ENCODE data around the gene GPRC5C. TPM values are rescaled to one million over a fixed set of nuclear protein-coding genes. Genes with fewer than 3 reads are reported as not detected.

The GPRC5C gene
- total and polyA plus RNA-seq, 2 of the 13 experiments (the other 11 are each of a cell fraction or from before 2014, with no cell fraction given) = 85.6 to 300 TPM

GRCh38 chr17:74432424-74432690 is 469 bp downstream of the GPRC5C start:
- ATAC-seq (no peak), DNase-seq (ENCODE audit: low spot score) (no peak), FAIRE-seq (no peak)
- Histone ChIP-seq H3K4me2 (ENCODE audit: low read depth, low read length) (peak overlapping the region; percentile 89), H3K4me3 (replicated peaks in 1 of 3; ENCODE audit: insufficient read depth in 1 of 3, low read depth in 2 of 3, low read length in 3 of 3) (peak overlapping the region; percentile 82 to 94 (median 89)), H3K9me3 (ENCODE audit: low read length) (0 out of 2 replicates have a peak, but pooled peaks cover under 1% of the 10 kb centered on the region), H4K20me1 (ENCODE audit: insufficient read depth, low read length) (peaks cover 35% of the 10 kb centered on the region), H3K27me3 (ENCODE audit: control insufficient read depth in 1 of 2, insufficient read depth in 2 of 2, low read length in 2 of 2) (no peaks in the 10 kb centered on the region; a peak in 1 of 5 replicates), H3K79me2 (ENCODE audit: insufficient read depth, low read length) (peaks cover 62% of the 10 kb centered on the region), H3K36me3 (replicated peaks in 1 of 2; ENCODE audit: control insufficient read depth in 1 of 2, insufficient read depth in 2 of 2, low read length in 2 of 2) (no peaks in the 10 kb centered on the region; a peak in 2 of 5 replicates), H3K4me1 (ENCODE audit: insufficient read depth, low read length) (peaks cover 69% of the 10 kb centered on the region), H3K9ac (ENCODE audit: insufficient read depth, low read depth, low read length) (peak overlapping the region; percentile 99), H3K27ac (ENCODE audit: extremely low read length, insufficient read depth, low read length) (peak overlapping the region; percentile 98), H2AFZ (ENCODE audit: low read length) (no peak overlapping the region)
- in situ Hi-C loops (cut with HindIII; ENCODE audit: extremely low pct_ligation_motif_present, low pct_unique_long_range_greater_than_20kb) (loop anchor here (10.0 to 25.0 kb wide), 3 partner anchors 322 to 1145 kb away; no protein-coding TSS in a partner anchor), intact Hi-C loops (cut with micrococcal nuclease; ENCODE audit: unreplicated experiment) (no loop called here)
- no TSS peak for BruUV-seq (replicated peaks)
- 0% methylated on average over 1 of the region's 33 CpGs for WGBS (ENCODE audit: low lambda C conversion rate)
- ChIA-PET POLR2A (no interaction called here), CTCF (ENCODE audit: low intra/inter-chr PET ratio, low total read pairs) (no interaction called here)
- TF ChIP-seq, protein P1, sequence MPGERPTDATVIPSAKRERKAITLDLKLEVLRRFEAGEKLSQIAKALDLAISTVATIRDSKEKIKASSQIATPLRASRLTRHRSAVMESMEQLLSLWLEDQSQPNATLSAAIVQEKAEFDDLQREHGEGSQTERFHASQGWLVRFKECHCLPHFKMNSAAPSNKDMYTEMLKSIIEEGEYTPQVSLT (CRISPR knock-in tag; IDR thresholded peaks at IDR 0.05; ENCODE audit: borderline replicate concordance, low read depth) = no peak
- TF ChIP-seq SETDB1 (CRISPR knock-in tag; IDR thresholded peaks at IDR 0.05; ENCODE audit: borderline replicate concordance) (no peak), SP2 (CRISPR knock-in tag; IDR thresholded peaks at IDR 0.05) (0 out of 2 replicates have a peak, but pooled peaks have one; percentile 12), TOPORS (CRISPR knock-in tag; IDR thresholded peaks at IDR 0.05) (no peak), ZNF501 (CRISPR knock-in tag; IDR thresholded peaks at IDR 0.05) (no peak), ZNF317 (CRISPR knock-in tag; IDR thresholded peaks at IDR 0.05) (no peak), SNAPC4 (CRISPR knock-in tag; IDR thresholded peaks at IDR 0.05) (no peak), ZNF607 (CRISPR knock-in tag; IDR thresholded peaks at IDR 0.05; ENCODE audit: borderline replicate concordance) (no peak), CC2D1A (CRISPR knock-in tag; IDR thresholded peaks at IDR 0.05) (no peak), MED1 (CRISPR knock-in tag; IDR thresholded peaks at IDR 0.05) (no peak), EEA1 (CRISPR knock-in tag; IDR thresholded peaks at IDR 0.05; ENCODE audit: borderline replicate concordance) (0 out of 2 replicates have a peak, but pooled peaks have one; percentile 12), ZNF33B (CRISPR knock-in tag; IDR thresholded peaks at IDR 0.05) (no peak), BRD4 (CRISPR knock-in tag; IDR thresholded peaks at IDR 0.05) (no peak), SAFB2 (CRISPR knock-in tag; IDR thresholded peaks at IDR 0.05; ENCODE audit: borderline replicate concordance, low read depth) (peak; percentile 6; the same call in 1 of the 2 replicates)
- TF ChIP-seq, protein P2, sequence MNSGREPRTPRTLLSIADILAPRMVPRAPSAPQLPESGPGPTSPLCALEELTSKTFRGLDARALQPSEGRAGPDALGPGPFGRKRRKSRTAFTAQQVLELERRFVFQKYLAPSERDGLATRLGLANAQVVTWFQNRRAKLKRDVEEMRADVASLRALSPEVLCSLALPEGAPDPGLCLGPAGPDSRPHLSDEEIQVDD (CRISPR knock-in tag; IDR thresholded peaks at IDR 0.05; ENCODE audit: borderline replicate concordance) = no peak
- TF ChIP-seq, protein P3, sequence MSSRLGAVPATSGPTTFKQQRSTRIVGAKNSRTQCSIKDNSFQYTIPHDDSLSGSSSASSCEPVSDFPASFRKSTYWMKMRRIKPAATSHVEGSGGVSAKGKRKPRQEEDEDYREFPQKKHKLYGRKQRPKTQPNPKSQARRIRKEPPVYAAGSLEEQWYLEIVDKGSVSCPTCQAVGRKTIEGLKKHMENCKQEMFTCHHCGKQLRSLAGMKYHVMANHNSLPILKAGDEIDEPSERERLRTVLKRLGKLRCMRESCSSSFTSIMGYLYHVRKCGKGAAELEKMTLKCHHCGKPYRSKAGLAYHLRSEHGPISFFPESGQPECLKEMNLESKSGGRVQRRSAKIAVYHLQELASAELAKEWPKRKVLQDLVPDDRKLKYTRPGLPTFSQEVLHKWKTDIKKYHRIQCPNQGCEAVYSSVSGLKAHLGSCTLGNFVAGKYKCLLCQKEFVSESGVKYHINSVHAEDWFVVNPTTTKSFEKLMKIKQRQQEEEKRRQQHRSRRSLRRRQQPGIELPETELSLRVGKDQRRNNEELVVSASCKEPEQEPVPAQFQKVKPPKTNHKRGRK (CRISPR knock-in tag; IDR thresholded peaks at IDR 0.05) = no peak
- TF ChIP-seq, protein P4, sequence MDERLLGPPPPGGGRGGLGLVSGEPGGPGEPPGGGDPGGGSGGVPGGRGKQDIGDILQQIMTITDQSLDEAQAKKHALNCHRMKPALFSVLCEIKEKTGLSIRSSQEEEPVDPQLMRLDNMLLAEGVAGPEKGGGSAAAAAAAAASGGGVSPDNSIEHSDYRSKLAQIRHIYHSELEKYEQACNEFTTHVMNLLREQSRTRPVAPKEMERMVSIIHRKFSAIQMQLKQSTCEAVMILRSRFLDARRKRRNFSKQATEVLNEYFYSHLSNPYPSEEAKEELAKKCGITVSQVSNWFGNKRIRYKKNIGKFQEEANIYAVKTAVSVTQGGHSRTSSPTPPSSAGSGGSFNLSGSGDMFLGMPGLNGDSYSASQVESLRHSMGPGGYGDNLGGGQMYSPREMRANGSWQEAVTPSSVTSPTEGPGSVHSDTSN (CRISPR knock-in tag; IDR thresholded peaks at IDR 0.05) = no peak

Data from HepG2 (cell line).